Mesendoderm (in vitro differentiated cells): ENCODE measurements around the gene CCND1.

ENCODE experiments used
- DNase-seq: peaks from one replicate; pipeline ENCODE4 v3.0.0; 2013
- H2AK5ac ChIP-seq: 2 replicates; pipeline ENCODE4 v1.6.1; 2013; ENCODE audit warnings: low read length, inconsistent platforms
- H2BK120ac ChIP-seq: 2 replicates; pipeline ENCODE4 v1.6.1; 2013; ENCODE audit warnings: low read depth, mild to moderate bottlenecking, low read length, moderate library complexity, mixed read lengths
- H2BK15ac ChIP-seq: replicated peaks from 2 replicates; pipeline ENCODE4 v1.6.1; 2013; ENCODE audit warnings: low read depth, mild to moderate bottlenecking, moderate library complexity
- H2BK5ac ChIP-seq: 2 replicates; pipeline ENCODE4 v1.6.1; 2013; ENCODE audit warnings: low read length, inconsistent platforms
- H3K18ac ChIP-seq: 2 replicates; pipeline ENCODE4 v1.6.1; 2013; ENCODE audit warnings: mild to moderate bottlenecking, low read length, mixed read lengths
- H3K23ac ChIP-seq: one replicate; pipeline ENCODE4 v1.6.1; 2013; ENCODE audit warnings: low read length
- H3K27ac ChIP-seq: 2 replicates; pipeline ENCODE4 v1.5.1; 2013; ENCODE audit warnings: low read depth, mild to moderate bottlenecking, inconsistent platforms, low read length, moderate library complexity
- H3K27me3 ChIP-seq: 2 replicates; pipeline ENCODE4 v1.6.1; 2013; ENCODE audit warnings: low read length, control low read depth, mild to moderate bottlenecking, inconsistent platforms; ENCODE audit not compliant: insufficient read depth, poor library complexity
- H3K36me3 ChIP-seq: 2 replicates; pipeline ENCODE4 v1.6.1; 2013; ENCODE audit warnings: low read length, inconsistent platforms; ENCODE audit not compliant: control insufficient read depth, insufficient read depth
- H3K4ac ChIP-seq: one replicate; pipeline ENCODE4 v1.6.1; 2013; ENCODE audit warnings: low read depth, mild to moderate bottlenecking, low read length, moderate library complexity
- H3K4me1 ChIP-seq: 2 replicates; pipeline ENCODE4 v1.6.1; 2013; ENCODE audit warnings: low read depth, low read length, inconsistent platforms; ENCODE audit not compliant: control insufficient read depth
- H3K4me2 ChIP-seq: 2 replicates; pipeline ENCODE4 v1.6.1; 2013; ENCODE audit warnings: low read length
- H3K4me3 ChIP-seq: 2 replicates; pipeline ENCODE4 v1.5.1; 2013; ENCODE audit warnings: mild to moderate bottlenecking, low read length
- H3K56ac ChIP-seq: one replicate; pipeline ENCODE4 v1.6.1; 2013; ENCODE audit warnings: low read length
- H3K79me1 ChIP-seq: 2 replicates; pipeline ENCODE4 v1.6.1; 2013; ENCODE audit warnings: low read length, inconsistent platforms
- H3K79me2 ChIP-seq: 2 replicates; pipeline ENCODE4 v1.6.1; 2013; ENCODE audit warnings: mild to moderate bottlenecking, low read length; ENCODE audit not compliant: control insufficient read depth, insufficient read depth
- H3K9ac ChIP-seq: 2 replicates; pipeline ENCODE4 v1.6.1; 2013; ENCODE audit warnings: low read length, inconsistent platforms
- H4K5ac ChIP-seq: one replicate; pipeline ENCODE4 v1.6.1; 2013; ENCODE audit warnings: low read length
- H4K8ac ChIP-seq: one replicate; pipeline ENCODE4 v1.6.1; 2013; ENCODE audit warnings: low read depth, mild to moderate bottlenecking, control low read depth, low read length, moderate library complexity
- WGBS: extraction: QIAGEN DNeasy Blood & Tissue Kit; methylation state at CpG from one replicate; pipeline ENCODE4 v1.1.7; 2013; ENCODE audit warnings: low lambda C conversion rate, missing lambda C conversion rate; ENCODE audit not compliant: insufficient coverage; ENCODE audit errors: extremely low coverage; 5-methylcytosine and 5-hydroxymethylcytosine counted together

The CCND1 gene

DNA sequence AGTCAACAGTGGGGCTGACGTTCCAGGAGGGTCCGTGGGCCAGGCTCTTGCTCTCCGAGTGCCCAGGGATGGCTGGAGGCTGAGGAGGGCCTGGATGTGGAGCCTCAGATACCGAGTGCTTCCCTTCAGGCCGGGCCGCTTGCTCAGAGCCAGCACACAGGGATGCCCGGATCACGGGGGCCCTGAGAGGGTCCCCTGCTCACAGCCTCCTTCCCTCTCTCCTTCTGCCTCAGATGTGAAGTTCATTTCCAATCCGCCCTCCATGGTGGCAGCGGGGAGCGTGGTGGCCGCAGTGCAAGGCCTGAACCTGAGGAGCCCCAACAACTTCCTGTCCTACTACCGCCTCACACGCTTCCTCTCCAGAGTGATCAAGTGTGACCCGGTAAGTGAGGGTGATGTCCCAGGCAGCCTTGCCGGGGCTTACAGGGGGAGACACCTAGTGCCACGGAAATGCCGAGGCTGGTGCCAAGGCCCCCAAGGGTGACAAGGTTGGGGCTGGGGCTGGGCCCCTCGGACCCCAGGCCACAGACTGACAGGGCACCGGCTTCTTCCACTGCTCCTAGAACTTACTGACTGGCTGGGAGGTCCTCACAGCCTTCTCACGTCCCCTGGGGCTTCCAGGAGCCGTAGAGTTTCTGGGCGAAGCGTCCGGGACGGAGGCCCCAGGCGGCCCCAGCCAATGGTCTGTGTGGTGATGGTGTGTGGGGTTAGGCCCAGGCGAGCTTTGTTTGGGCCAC is 7.0 kb downstream of the CCND1 start:
- no peak overlapping the region for H2BK120ac ChIP-seq
- no peak overlapping the region for H4K5ac ChIP-seq
- H3K4me1 ChIP-seq, result no peaks in the 10 kb centered on the region
- no peak overlapping the region for H3K23ac ChIP-seq
- no peak overlapping the region for H3K9ac ChIP-seq
- no peak overlapping the region for H2BK5ac ChIP-seq
- no peak overlapping the region for H3K4me3 ChIP-seq
- H3K79me1 ChIP-seq, result peaks cover 14% of the 10 kb centered on the region
- no peaks in the 10 kb centered on the region for H3K27me3 ChIP-seq
- H3K18ac ChIP-seq, result no peak overlapping the region
- no peak overlapping the region for H3K4ac ChIP-seq
- no peak overlapping the region for H3K56ac ChIP-seq
- no peak overlapping the region for H4K8ac ChIP-seq
- WGBS, result no CpG with 5 or more reads among the region's 28 CpGs
- H3K79me2 ChIP-seq, result peaks cover 18% of the 10 kb centered on the region
- H2AK5ac ChIP-seq, result no peak overlapping the region
- H2BK15ac ChIP-seq, result no peak overlapping the region
- DNase-seq, result no peak
- H3K36me3 ChIP-seq, result peaks cover 12% of the 10 kb centered on the region
- H3K27ac ChIP-seq, result no peak overlapping the region
- H3K4me2 ChIP-seq, result no peak overlapping the region

DNA sequence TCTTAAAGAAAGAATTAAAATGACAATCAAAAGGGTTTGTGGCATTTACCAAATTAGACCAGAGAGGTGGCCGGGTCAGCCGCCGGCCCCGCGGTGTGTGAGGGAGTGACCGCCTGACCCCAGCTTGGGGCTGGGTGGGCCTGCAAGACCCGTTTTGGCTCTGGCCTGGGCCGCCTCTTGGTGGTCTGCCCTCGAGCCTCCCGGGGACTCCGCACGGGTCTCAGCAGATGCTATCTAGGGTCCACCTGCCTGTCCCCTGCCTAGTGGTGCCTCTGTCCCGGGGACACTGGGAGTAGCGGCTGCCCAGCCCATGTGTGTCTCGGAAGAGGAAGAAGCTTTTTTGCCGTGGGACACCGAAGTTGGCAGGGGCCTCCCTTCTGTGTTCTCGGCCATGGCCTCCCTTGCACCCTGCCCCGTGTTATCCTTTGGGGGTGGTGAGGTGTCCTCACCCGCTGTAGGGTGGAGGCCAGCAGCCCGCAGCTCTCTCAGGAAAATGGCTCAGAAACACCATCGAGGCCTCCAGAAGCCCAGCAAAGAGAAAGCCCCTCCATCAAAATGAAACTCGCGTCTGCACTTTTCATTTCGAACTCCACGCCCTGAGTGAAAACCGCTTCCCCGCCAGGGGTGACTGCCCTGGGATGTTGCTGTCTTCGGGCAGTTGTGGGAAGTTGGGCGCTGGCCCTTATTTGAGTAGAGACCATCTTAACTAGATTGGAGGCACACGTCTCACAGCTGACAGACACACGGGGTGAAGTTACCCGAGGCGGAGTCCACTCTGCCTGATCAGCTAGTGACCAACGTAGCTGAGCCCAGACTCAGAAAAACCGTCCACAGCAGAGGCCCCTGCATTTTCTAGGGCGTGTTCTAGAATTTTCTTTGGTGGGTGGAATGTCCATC is 8.0 kb downstream of the CCND1 start:
- H4K8ac ChIP-seq, result no peak overlapping the region
- H3K27me3 ChIP-seq, result no peaks in the 10 kb centered on the region
- H3K4ac ChIP-seq, result no peak overlapping the region
- no peak overlapping the region for H3K27ac ChIP-seq
- H2BK15ac ChIP-seq, result no peak overlapping the region
- H3K79me2 ChIP-seq, result peaks cover 13% of the 10 kb centered on the region
- no CpG with 5 or more reads among the region's 37 CpGs for WGBS
- no peak overlapping the region for H3K56ac ChIP-seq
- H3K36me3 ChIP-seq, result peaks cover 14% of the 10 kb centered on the region
- no peak overlapping the region for H4K5ac ChIP-seq
- no peak overlapping the region for H3K9ac ChIP-seq
- no peak overlapping the region for H2BK120ac ChIP-seq
- H2BK5ac ChIP-seq, result no peak overlapping the region
- H3K18ac ChIP-seq, result no peak overlapping the region
- peaks cover 12% of the 10 kb centered on the region for H3K79me1 ChIP-seq
- H3K23ac ChIP-seq, result no peak overlapping the region
- H3K4me1 ChIP-seq, result no peaks in the 10 kb centered on the region
- H3K4me2 ChIP-seq, result no peak overlapping the region
- DNase-seq, result no peak
- no peak overlapping the region for H2AK5ac ChIP-seq
- H3K4me3 ChIP-seq, result no peak overlapping the region

DNA sequence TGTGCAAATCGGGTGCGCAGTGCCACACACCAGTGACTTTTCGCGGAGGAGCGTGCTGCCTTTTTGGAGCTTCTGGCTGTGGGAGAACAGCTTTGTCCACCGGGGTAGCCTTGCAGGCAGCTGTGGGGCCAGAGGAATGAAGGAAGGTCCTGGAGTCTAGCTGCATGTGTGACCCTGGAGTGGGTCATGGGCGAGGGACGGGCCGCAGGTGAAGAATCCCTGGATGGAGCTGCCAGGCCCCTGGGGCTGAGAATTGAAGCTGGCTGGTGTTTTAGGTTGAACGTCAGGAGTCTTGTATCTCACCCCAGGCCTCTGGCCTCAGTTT is 8.6 kb downstream of the CCND1 start:
- Histone ChIP-seq H3K56ac (no peak overlapping the region), H4K8ac (no peak overlapping the region), H3K18ac (no peak overlapping the region), H3K9ac (no peak overlapping the region), H2BK5ac (no peak overlapping the region), H3K79me1 (peaks cover 8% of the 10 kb centered on the region), H3K27ac (no peak overlapping the region), H2AK5ac (no peak overlapping the region), H2BK120ac (no peak overlapping the region), H3K4me1 (no peaks in the 10 kb centered on the region), H3K4me3 (no peak overlapping the region), H3K36me3 (peaks cover 14% of the 10 kb centered on the region), H4K5ac (no peak overlapping the region), H2BK15ac (no peak overlapping the region), H3K27me3 (no peaks in the 10 kb centered on the region), H3K23ac (no peak overlapping the region), H3K4me2 (no peak overlapping the region), H3K4ac (no peak overlapping the region), H3K79me2 (peaks cover 10% of the 10 kb centered on the region)
- no peak for DNase-seq
- WGBS, result no CpG with 5 or more reads among the region's 10 CpGs

DNA sequence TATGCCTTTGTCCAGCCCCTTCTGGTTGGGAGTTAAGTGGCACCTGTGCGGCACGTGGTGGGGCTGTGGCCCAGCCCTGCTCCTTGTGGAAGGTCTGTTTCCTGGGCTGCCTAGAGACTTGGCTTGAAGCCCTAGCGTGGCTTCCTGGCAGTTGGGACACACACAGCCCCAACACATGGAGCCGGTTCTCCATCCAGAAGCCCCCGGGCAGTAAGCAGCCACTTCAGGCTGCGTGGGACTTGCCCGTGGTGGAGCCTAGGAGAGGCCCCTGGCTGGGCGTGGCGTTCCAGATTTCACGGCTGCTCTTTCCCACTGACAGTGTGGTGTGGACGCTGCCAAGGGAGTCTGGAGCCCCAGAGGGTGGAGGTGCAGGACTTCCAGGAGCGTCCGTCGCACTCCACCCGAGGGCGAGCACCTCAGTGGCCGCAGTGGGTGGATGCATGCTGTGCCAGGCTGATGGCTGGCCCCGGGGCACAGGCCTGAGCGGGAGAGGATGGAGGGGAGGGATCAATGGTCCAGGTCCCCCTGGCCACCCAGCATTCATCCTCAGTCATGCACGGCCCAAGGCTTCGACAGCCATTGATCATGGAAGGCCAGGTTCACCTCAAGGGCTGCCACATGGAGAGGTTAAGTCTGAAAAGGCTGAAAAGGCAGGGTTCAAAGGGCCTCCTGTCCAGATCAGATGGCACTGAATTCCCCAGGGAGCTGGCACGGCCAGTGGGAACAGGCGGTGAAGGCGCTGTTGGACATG is 9.3 kb downstream of the CCND1 start:
- WGBS, result no CpG with 5 or more reads among the region's 24 CpGs

DNA sequence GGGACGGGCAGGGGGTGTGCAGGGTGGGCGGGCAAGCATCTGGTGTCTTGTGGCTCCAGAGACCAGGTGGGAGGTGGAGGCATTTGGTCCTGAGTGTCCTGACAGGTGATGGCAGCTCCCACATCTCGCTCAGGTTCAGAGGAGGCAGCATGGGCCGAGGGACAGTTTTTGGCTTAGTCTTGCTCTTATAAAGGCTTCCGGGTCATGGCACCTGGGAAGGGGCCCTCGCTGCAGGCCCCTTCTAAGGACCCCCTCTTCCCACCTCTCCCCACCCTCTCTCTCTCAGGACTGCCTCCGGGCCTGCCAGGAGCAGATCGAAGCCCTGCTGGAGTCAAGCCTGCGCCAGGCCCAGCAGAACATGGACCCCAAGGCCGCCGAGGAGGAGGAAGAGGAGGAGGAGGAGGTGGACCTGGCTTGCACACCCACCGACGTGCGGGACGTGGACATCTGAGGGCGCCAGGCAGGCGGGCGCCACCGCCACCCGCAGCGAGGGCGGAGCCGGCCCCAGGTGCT is 9.9 kb downstream of the CCND1 start:
- WGBS, result no CpG with 5 or more reads among the region's 23 CpGs
- Histone ChIP-seq H3K56ac (no peak overlapping the region), H3K23ac (no peak overlapping the region), H3K4me3 (no peak overlapping the region), H3K27ac (no peak overlapping the region), H4K8ac (no peak overlapping the region), H3K4me2 (no peak overlapping the region), H3K18ac (no peak overlapping the region), H3K27me3 (no peaks in the 10 kb centered on the region), H2BK120ac (no peak overlapping the region), H4K5ac (no peak overlapping the region), H3K9ac (no peak overlapping the region), H3K36me3 (peaks cover 12% of the 10 kb centered on the region), H3K79me1 (no peaks in the 10 kb centered on the region), H3K4ac (no peak overlapping the region), H2AK5ac (no peak overlapping the region), H2BK15ac (no peak overlapping the region), H3K4me1 (no peaks in the 10 kb centered on the region), H2BK5ac (no peak overlapping the region), H3K79me2 (peaks cover 1% of the 10 kb centered on the region)
- DNase-seq, result no peak

More for the DNA sequence above, 9.3 kb downstream of the CCND1 start:
- Histone ChIP-seq H3K4ac (no peak overlapping the region), H3K4me3 (no peak overlapping the region), H3K27ac (no peak overlapping the region), H4K5ac (no peak overlapping the region), H3K4me1 (no peaks in the 10 kb centered on the region), H3K36me3 (peaks cover 12% of the 10 kb centered on the region), H3K79me2 (peaks cover 4% of the 10 kb centered on the region), H3K4me2 (no peak overlapping the region), H3K79me1 (peaks cover 2% of the 10 kb centered on the region), H2BK120ac (no peak overlapping the region), H3K27me3 (no peaks in the 10 kb centered on the region), H2BK5ac (no peak overlapping the region), H2AK5ac (no peak overlapping the region), H4K8ac (no peak overlapping the region), H3K9ac (no peak overlapping the region), H3K56ac (no peak overlapping the region), H3K18ac (no peak overlapping the region), H3K23ac (no peak overlapping the region), H2BK15ac (no peak overlapping the region)
- DNase-seq, result no peak
